NOMO-1 treated with DMSO at 0.1 percent for 48 hours (cell line): ENCODE data around the gene EGFL8.
"Not testable (repeated sequence)": the region's sequence is repeated elsewhere in the genome, so short reads cannot be mapped to it uniquely, and the experiment has no call there.

Experiments used
- DNase-seq: peaks from one replicate; lab custom pipeline; 2025; ENCODE audit not compliant: unreplicated experiment; lab: John Stamatoyannopoulos, UW

Gene EGFL8

GRCh38 chr6:32164295-32164694, at the start of gene EGFL8:
EGFL8 (plus strand) TSS chr6:32164595; CDS start chr6:32166166, 1,571 bp downstream.
- DNase-seq, result no peak

GRCh38 chr6:32114796-32115195, 49.6 kb upstream of the EGFL8 start:
- no peak for DNase-seq

- no peak for DNase-seq
Observed at GRCh38 chr6:32115623-32116022, 48.8 kb upstream of the EGFL8 start.

GRCh38 chr6:32116674-32117073, 47.7 kb upstream of the EGFL8 start:
- DNase-seq, result no peak

- no peak for DNase-seq
Observed at GRCh38 chr6:32117461-32117860, 46.9 kb upstream of the EGFL8 start.

- peak; percentile 54 for DNase-seq
Observed at GRCh38 chr6:32118782-32119628, 45.4 kb upstream of the EGFL8 start.

- no peak for DNase-seq
Observed at GRCh38 chr6:32120573-32121059, 43.8 kb upstream of the EGFL8 start.

- no peak for DNase-seq
Observed at GRCh38 chr6:32123681-32124080, 40.7 kb upstream of the EGFL8 start.

- DNase-seq, result no peak
Observed at GRCh38 chr6:32126880-32127279, 37.5 kb upstream of the EGFL8 start.

- DNase-seq, result no peak
Observed at GRCh38 chr6:32127409-32127716, 37.0 kb upstream of the EGFL8 start.

- DNase-seq, result peak; percentile 100
Observed at GRCh38 chr6:32127717-32128592, 36.4 kb upstream of the EGFL8 start, which contains the start of gene ATF6B. ATF6B (minus strand) TSS chr6:32128246; CDS start chr6:32128207, 39 bp downstream.

- no peak for DNase-seq
Observed at GRCh38 chr6:32128751-32129296, 35.6 kb upstream of the EGFL8 start.

- DNase-seq, result no peak
Observed at GRCh38 chr6:32129297-32130088, 34.9 kb upstream of the EGFL8 start.

- no peak for DNase-seq
Observed at GRCh38 chr6:32131439-32131948, 32.9 kb upstream of the EGFL8 start.

- DNase-seq, result no peak
Observed at GRCh38 chr6:32132110-32132509, 32.3 kb upstream of the EGFL8 start.

- DNase-seq, result no peak
Observed at GRCh38 chr6:32133786-32134185, 30.6 kb upstream of the EGFL8 start.

GRCh38 chr6:32137454-32137853, 26.9 kb upstream of the EGFL8 start:
- DNase-seq, result no peak

- no peak for DNase-seq
Observed at GRCh38 chr6:32139590-32139989, 24.8 kb upstream of the EGFL8 start.

GRCh38 chr6:32140420-32141046, 23.9 kb upstream of the EGFL8 start:
- no peak for DNase-seq

- not testable (repeated sequence) for DNase-seq
Observed at GRCh38 chr6:32144238-32144637, 20.2 kb upstream of the EGFL8 start.
